HL-60 (cell line): Measurements from ENCODE around the gene CEP295NL.

ENCODE experiments used
- DNase-seq, 2 experiments: peaks; one replicate each; pipeline ENCODE4 v3.0.0-alpha.2; 2010 to 2020; ENCODE audit warnings: low read depth in 1 of 2, low spot score in 1 of 2
- H3K27ac ChIP-seq: fragments of 250-450 bp; sonication (Bioruptor Pico); replicated peaks from 2 replicates; pipeline ENCODE4 v1.5.1; 2020; ENCODE audit warnings: mild to moderate bottlenecking, moderate library complexity
- H3K27me3 ChIP-seq: fragments of 250-450 bp; sonication (Bioruptor Pico); 2 replicates; pipeline ENCODE4 v1.5.1; 2021; ENCODE audit warnings: mild to moderate bottlenecking, moderate library complexity; ENCODE audit not compliant: insufficient read depth, poor library complexity, severe bottlenecking
- H3K4me3 ChIP-seq: replicated peaks from 2 replicates; pipeline ENCODE4 v1.5.1; 2011; ENCODE audit warnings: mild to moderate bottlenecking, control low read depth, low read length; ENCODE audit not compliant: insufficient read depth
- CTCF ChIP-seq: IDR thresholded peaks from one replicate; pipeline ENCODE4 v1.5.1; 2011; ENCODE audit warnings: low read length, control low read depth, inconsistent platforms; ENCODE audit not compliant: insufficient read depth
- GABPA ChIP-seq: IDR thresholded peaks from 2 replicates; pipeline ENCODE4 v1.6.1; 2012; ENCODE audit warnings: low read depth
- POLR2AphosphoS5 ChIP-seq: IDR thresholded peaks from 2 replicates; pipeline ENCODE4 v1.6.1; 2012; ENCODE audit warnings: low read depth
- SPI1 ChIP-seq: IDR thresholded peaks from 2 replicates; pipeline ENCODE4 v1.6.1; 2012; ENCODE audit warnings: low read depth, mild to moderate bottlenecking, borderline replicate concordance
- TF ChIP-seq, protein P1 (sequence below): IDR thresholded peaks from 2 replicates; pipeline ENCODE4 v1.6.1; 2012; ENCODE audit warnings: low read depth; ENCODE audit not compliant: insufficient replicate concordance

CEP295NL gene

DNA sequence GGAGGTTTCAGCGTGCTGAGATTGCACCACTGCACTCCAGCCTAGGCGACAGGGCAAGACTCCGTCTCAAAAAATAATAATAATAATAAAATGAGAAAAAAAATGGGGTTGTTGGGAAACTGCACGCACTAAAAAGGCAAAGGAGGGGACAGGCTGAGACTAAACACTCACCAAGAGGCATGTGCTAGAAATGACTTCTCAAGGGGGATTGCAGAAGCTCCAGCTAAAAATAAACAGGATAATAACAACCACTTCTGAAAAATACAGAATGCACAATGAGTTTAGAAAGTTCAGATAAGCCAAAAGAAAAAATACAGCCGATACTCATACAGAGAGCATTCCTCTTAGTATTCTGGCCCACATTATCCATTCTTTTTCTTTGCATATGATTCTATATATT is 37.3 kb upstream of the CEP295NL start:
- Histone ChIP-seq H3K4me3 (no peak overlapping the region), H3K27ac (no peak overlapping the region), H3K27me3 (no peaks in the 10 kb centered on the region)
- no peak for TF ChIP-seq SPI1
- TF ChIP-seq CTCF: no peak
- DNase-seq: no peak

- no peak overlapping the region for H3K4me3 ChIP-seq
- H3K27me3 ChIP-seq: no peaks in the 10 kb centered on the region
- H3K27ac ChIP-seq: no peak overlapping the region
- no peak for DNase-seq
- TF ChIP-seq GABPA: no peak
- no peak for TF ChIP-seq CTCF
- TF ChIP-seq SPI1: no peak
- no peak for TF ChIP-seq POLR2AphosphoS5
- TF ChIP-seq, protein P1, sequence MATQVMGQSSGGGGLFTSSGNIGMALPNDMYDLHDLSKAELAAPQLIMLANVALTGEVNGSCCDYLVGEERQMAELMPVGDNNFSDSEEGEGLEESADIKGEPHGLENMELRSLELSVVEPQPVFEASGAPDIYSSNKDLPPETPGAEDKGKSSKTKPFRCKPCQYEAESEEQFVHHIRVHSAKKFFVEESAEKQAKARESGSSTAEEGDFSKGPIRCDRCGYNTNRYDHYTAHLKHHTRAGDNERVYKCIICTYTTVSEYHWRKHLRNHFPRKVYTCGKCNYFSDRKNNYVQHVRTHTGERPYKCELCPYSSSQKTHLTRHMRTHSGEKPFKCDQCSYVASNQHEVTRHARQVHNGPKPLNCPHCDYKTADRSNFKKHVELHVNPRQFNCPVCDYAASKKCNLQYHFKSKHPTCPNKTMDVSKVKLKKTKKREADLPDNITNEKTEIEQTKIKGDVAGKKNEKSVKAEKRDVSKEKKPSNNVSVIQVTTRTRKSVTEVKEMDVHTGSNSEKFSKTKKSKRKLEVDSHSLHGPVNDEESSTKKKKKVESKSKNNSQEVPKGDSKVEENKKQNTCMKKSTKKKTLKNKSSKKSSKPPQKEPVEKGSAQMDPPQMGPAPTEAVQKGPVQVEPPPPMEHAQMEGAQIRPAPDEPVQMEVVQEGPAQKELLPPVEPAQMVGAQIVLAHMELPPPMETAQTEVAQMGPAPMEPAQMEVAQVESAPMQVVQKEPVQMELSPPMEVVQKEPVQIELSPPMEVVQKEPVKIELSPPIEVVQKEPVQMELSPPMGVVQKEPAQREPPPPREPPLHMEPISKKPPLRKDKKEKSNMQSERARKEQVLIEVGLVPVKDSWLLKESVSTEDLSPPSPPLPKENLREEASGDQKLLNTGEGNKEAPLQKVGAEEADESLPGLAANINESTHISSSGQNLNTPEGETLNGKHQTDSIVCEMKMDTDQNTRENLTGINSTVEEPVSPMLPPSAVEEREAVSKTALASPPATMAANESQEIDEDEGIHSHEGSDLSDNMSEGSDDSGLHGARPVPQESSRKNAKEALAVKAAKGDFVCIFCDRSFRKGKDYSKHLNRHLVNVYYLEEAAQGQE: no peak
These were observed 36.6 kb upstream of the CEP295NL start for GRCh38 chr17:78939615-78940014.

GRCh38 chr17:78937561-78937960 is 34.6 kb upstream of the CEP295NL start:
- H3K27me3 ChIP-seq: no peaks in the 10 kb centered on the region
- H3K27ac ChIP-seq: no peak overlapping the region
- no peak for TF ChIP-seq POLR2AphosphoS5
- no peak for TF ChIP-seq GABPA
- TF ChIP-seq SPI1: no peak
- TF ChIP-seq CTCF: no peak
- TF ChIP-seq, protein P1: no peak

More at GRCh38 chr17:78937561-78937960, 34.6 kb upstream of the CEP295NL start:
- H3K4me3 ChIP-seq: no peak overlapping the region
- no peak for DNase-seq
